ENCODE results near the gene RAB36. TPM values are rescaled to one million over a fixed set of nuclear protein-coding genes. Genes with fewer than 3 reads are reported as not detected.

The RAB36 gene
- total RNA-seq, 2 experiments from 2014 or later, result 0.77 to 0.87 TPM

GRCh38 chr22:23166042-23166831 is 21.0 kb downstream of the RAB36 start:
- Mint-ChIP-seq H3K4me3 (no peak overlapping the region), H3K27me3 (no peaks in the 10 kb centered on the region), H3K4me1 (ENCODE audit: low read depth) (no peaks in the 10 kb centered on the region), H3K27ac (no peak overlapping the region), H3K9me3 (no peaks in the 10 kb centered on the region), H3K36me3 (ENCODE audit: low read depth) (no peaks in the 10 kb centered on the region)
- no peaks in the 10 kb centered on the region for H3K27me3 ChIP-seq (ENCODE audit: control insufficient read depth in 1 of 2, insufficient read depth in 2 of 2, low read length in 2 of 2)
- H3K9me3 ChIP-seq (ENCODE audit: control insufficient read depth in 1 of 2, insufficient read depth in 1 of 2, low read length in 2 of 2), result peaks cover 0 to 7% of the 10 kb centered on the region in 2 experiments
- no peaks in the 10 kb centered on the region for H3K4me1 ChIP-seq (ENCODE audit: insufficient read depth, low read length)
- no peak overlapping the region for H3K4me3 ChIP-seq (ENCODE audit: low read length)
- TF ChIP-seq CTCF (IDR thresholded peaks at IDR 0.05), result no peak
- DNase-seq (no peak), ATAC-seq (ENCODE audit: poor library complexity) (no peak)
- intact Hi-C loops (cut with DNase I, micrococcal nuclease), result no loop called here
- ChIA-PET CTCF (interaction anchor here (0.7 kb wide), 1 partner anchor 12 kb away, joined by 3 read pairs; no protein-coding TSS in a partner anchor), POLR2A (no interaction called here)
- no peak overlapping the region for H3K27ac ChIP-seq (ENCODE audit: low read depth in 1 of 2, low read length in 2 of 2)
- H3K36me3 ChIP-seq (ENCODE audit: insufficient read depth, low read length), result no peaks in the 10 kb centered on the region

- DNase-seq (no peak), ATAC-seq (ENCODE audit: poor library complexity) (no peak)
- intact Hi-C loops (cut with DNase I, micrococcal nuclease), result no loop called here
- Histone ChIP-seq H3K9me3 (ENCODE audit: control insufficient read depth in 1 of 2, insufficient read depth in 1 of 2, low read length in 2 of 2) (peaks cover 0 to 7% of the 10 kb centered on the region in 2 experiments), H3K27ac (ENCODE audit: low read depth in 1 of 2, low read length in 2 of 2) (no peak overlapping the region), H3K27me3 (ENCODE audit: control insufficient read depth in 1 of 2, insufficient read depth in 2 of 2, low read length in 2 of 2) (no peaks in the 10 kb centered on the region), H3K4me1 (ENCODE audit: insufficient read depth, low read length) (no peaks in the 10 kb centered on the region), H3K36me3 (ENCODE audit: insufficient read depth, low read length) (no peaks in the 10 kb centered on the region), H3K4me3 (ENCODE audit: low read length) (no peak overlapping the region)
- no peak for TF ChIP-seq CTCF (IDR thresholded peaks at IDR 0.05)
- ChIA-PET CTCF (no interaction called here), POLR2A (no interaction called here)
- Mint-ChIP-seq H3K27ac (no peak overlapping the region), H3K27me3 (no peaks in the 10 kb centered on the region), H3K9me3 (no peaks in the 10 kb centered on the region), H3K36me3 (ENCODE audit: low read depth) (no peaks in the 10 kb centered on the region), H3K4me1 (ENCODE audit: low read depth) (no peaks in the 10 kb centered on the region), H3K4me3 (no peak overlapping the region)
These were observed 21.8 kb downstream of the RAB36 start for GRCh38 chr22:23166841-23167616.

- H3K4me1 ChIP-seq (ENCODE audit: insufficient read depth, low read length), result no peaks in the 10 kb centered on the region
- TF ChIP-seq CTCF (IDR thresholded peaks at IDR 0.05), result no peak
- intact Hi-C loops (cut with DNase I, micrococcal nuclease), result no loop called here
- Mint-ChIP-seq H3K9me3 (no peaks in the 10 kb centered on the region), H3K36me3 (ENCODE audit: low read depth) (no peaks in the 10 kb centered on the region), H3K27me3 (no peaks in the 10 kb centered on the region), H3K4me1 (ENCODE audit: low read depth) (no peaks in the 10 kb centered on the region), H3K27ac (no peak overlapping the region), H3K4me3 (no peak overlapping the region)
- H3K9me3 ChIP-seq (ENCODE audit: control insufficient read depth in 1 of 2, insufficient read depth in 1 of 2, low read length in 2 of 2), result peaks cover 0 to 7% of the 10 kb centered on the region in 2 experiments
- ATAC-seq (ENCODE audit: poor library complexity), result no peak
- H3K27me3 ChIP-seq (ENCODE audit: control insufficient read depth in 1 of 2, insufficient read depth in 2 of 2, low read length in 2 of 2), result no peaks in the 10 kb centered on the region
- no peak overlapping the region for H3K27ac ChIP-seq (ENCODE audit: low read depth in 1 of 2, low read length in 2 of 2)
- H3K4me3 ChIP-seq (ENCODE audit: low read length), result no peak overlapping the region
- no peak for DNase-seq
- POLR2A ChIA-PET, result no interaction called here
- CTCF ChIA-PET, result no interaction called here
- no peaks in the 10 kb centered on the region for H3K36me3 ChIP-seq (ENCODE audit: insufficient read depth, low read length)
These were observed 23.2 kb downstream of the RAB36 start for GRCh38 chr22:23168391-23169042.

Measured in CD4-positive, alpha-beta T cell (primary cell).